GM12878 (cell line): ENCODE measurements around the gene PCBP4.

Experiments used
- ATF7 ChIP-seq: fragments of 450-650 bp; IDR thresholded peaks from 2 replicates; pipeline ENCODE4 v1.6.1; 2016; ENCODE audit warnings: low read depth, mild to moderate bottlenecking
- BHLHE40 ChIP-seq, 2 experiments: fragments of 450-650 bp in 1 of 2; IDR thresholded peaks; 2 replicates each; pipeline ENCODE4 v1.6.1; 2011 to 2017; ENCODE audit warnings: low read depth in 2 of 2, borderline replicate concordance in 1 of 2, improper control_type of control experiment in 1 of 2, low read length in 1 of 2, mild to moderate bottlenecking in 1 of 2
- HCFC1 ChIP-seq: fragments of 150-350 bp; IDR thresholded peaks from 2 replicates; pipeline ENCODE4 v1.6.1; 2014; ENCODE audit warnings: low read length
- KDM1A ChIP-seq: fragments of 200-600 bp; sonication (generic); IDR thresholded peaks from 2 replicates; pipeline ENCODE4 v1.6.1; 2016; ENCODE audit warnings: borderline replicate concordance
- NR2C2 ChIP-seq: IDR thresholded peaks from 2 replicates; pipeline ENCODE4 v1.6.1; 2011; ENCODE audit warnings: borderline replicate concordance, low read depth; ENCODE audit not compliant: control insufficient read depth, insufficient read length
- POLR2AphosphoS2 ChIP-seq: IDR thresholded peaks from 2 replicates; pipeline ENCODE4 v1.6.1; 2011; ENCODE audit warnings: low read depth, mild to moderate bottlenecking, low read length, improper control_type of control experiment, moderate library complexity
- RFX5 ChIP-seq: IDR thresholded peaks from 2 replicates; pipeline ENCODE4 v1.6.1; 2011; ENCODE audit warnings: low read depth, low read length, improper control_type of control experiment
- TF ChIP-seq, protein P1 (sequence below), 3 experiments: IDR thresholded peaks in 2 of 3; conservative IDR thresholded peaks in 1 of 3; 2 replicates each; pipeline ENCODE4 v1.5.1; 2011; ENCODE audit warnings: low read depth in 3 of 3, low read length in 3 of 3, mild to moderate bottlenecking in 3 of 3, control low read depth in 2 of 3, moderate library complexity in 2 of 3, inconsistent platforms in 1 of 3, mixed read lengths in 1 of 3; ENCODE audit not compliant: control insufficient read depth in 2 of 3, insufficient read depth in 1 of 3; ENCODE audit errors: extremely low read depth in 1 of 3

DNA sequence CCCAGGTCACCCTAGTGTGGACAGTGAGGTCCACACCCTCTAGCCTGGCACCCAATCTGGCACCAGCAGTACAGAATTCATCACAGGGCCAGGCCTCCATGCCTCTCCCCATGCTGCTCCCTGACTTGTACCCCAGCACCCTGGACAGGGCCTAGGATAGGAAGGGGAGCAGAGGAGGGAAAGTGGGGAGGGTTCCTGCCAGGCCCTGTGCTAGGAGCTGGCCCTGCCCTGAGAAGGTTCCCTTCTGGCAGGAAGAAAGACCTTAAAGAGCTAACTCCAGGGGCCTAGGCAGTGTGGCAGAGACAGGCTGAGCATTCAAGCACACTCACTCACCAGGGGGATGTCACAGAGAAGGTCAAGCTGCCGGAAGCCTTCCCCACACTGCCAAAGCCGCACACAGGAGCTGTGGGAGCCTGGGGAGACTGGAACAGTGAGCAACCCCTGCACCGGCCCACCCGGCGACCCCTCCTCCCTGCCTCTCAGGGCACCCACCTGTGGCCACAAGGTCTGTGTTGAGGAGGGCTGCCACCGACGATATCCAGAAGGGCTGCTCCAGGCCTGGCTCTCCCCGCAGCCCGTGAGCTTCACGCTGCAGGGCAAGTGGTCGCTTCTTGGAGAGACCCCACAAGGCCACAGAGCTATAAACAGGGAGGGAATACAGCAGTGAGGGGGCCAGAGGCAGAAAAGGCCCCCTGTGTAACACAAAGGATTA lies 33.0 kb downstream of the PCBP4 start:
- TF ChIP-seq, protein P1, sequence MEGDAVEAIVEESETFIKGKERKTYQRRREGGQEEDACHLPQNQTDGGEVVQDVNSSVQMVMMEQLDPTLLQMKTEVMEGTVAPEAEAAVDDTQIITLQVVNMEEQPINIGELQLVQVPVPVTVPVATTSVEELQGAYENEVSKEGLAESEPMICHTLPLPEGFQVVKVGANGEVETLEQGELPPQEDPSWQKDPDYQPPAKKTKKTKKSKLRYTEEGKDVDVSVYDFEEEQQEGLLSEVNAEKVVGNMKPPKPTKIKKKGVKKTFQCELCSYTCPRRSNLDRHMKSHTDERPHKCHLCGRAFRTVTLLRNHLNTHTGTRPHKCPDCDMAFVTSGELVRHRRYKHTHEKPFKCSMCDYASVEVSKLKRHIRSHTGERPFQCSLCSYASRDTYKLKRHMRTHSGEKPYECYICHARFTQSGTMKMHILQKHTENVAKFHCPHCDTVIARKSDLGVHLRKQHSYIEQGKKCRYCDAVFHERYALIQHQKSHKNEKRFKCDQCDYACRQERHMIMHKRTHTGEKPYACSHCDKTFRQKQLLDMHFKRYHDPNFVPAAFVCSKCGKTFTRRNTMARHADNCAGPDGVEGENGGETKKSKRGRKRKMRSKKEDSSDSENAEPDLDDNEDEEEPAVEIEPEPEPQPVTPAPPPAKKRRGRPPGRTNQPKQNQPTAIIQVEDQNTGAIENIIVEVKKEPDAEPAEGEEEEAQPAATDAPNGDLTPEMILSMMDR (IDR thresholded peaks at IDR 0.05 in 2 of 3, conservative IDR thresholded peaks at IDR 0.05 in 1 of 3; ENCODE audit: control insufficient read depth in 2 of 3, extremely low read depth in 1 of 3, insufficient read depth in 1 of 3, low read depth in 3 of 3, low read length in 3 of 3), result no peak
- no peak for TF ChIP-seq NR2C2
- TF ChIP-seq KDM1A, result no peak
- no peak for TF ChIP-seq POLR2AphosphoS2
- TF ChIP-seq HCFC1, result no peak
- no peak for TF ChIP-seq ATF7
- no peak for TF ChIP-seq RFX5
- no peak for TF ChIP-seq BHLHE40 (IDR thresholded peaks at IDR 0.05; ENCODE audit: borderline replicate concordance in 1 of 2, low read depth in 2 of 2, low read length in 1 of 2)
